Right lung (tissue), 5 donors: Measurements from ENCODE around the gene MGP. TPM values are rescaled to one million over a fixed set of nuclear protein-coding genes. Genes with fewer than 3 reads are reported as not detected.

Experiments
- DNase-seq, 2 donors: peaks; one replicate each; pipeline ENCODE4 v3.0.0-alpha.2; 2013
- polyA plus RNA-seq, 5 donors: library from polyadenylated mRNA; unstranded; fragments of 120-200 nt; gene quantifications; one replicate each; pipeline versions ENCODE4 v1.2.1 to v1.2.3, GENCODE V29; 2013; ENCODE audit warnings: inconsistent platforms in 1 of 5, low replicate concordance in 1 of 5; ENCODE audit not compliant: insufficient read length in 5 of 5, insufficient read depth in 1 of 5

The MGP gene
- polyA plus RNA-seq, 5 donors: 70.2 to 112 (median 96.6) TPM

DNA sequence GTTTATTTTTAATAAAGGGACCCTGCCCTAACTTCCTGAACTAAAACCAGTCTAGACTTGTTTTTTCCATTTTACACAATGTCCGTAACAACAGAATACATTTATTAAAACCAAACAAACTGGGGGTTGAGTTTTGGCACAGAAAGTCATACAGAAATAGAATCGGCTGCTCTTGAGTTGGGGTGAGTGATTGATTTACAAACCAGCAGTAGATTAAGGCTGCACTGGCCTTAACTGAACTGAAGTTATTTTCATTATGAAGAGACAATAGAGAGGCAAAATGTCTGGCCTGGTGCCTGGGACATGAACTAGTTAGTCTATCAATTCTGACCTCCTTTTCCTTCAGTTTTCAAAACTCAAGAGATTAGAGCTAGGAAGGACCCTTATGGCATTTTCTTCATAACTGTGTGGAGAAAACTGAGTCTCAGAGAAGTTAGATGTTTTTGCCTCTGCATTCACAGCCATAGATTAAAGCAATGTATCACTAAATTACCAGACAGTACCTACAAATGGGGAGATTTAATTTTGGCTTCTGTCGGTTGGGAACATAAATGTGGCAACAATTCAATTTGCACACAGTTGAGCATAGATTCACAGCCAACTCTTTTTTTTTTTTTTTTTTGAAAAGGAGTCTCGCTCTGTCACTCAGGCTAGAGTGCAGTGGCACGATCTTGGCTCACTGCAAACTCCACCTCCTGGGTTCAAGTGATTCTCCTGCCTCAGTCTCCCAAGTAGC lies 19.8 kb upstream of the MGP start:
- DNase-seq: peak in 1 of 2 donors; percentile 57

DNA sequence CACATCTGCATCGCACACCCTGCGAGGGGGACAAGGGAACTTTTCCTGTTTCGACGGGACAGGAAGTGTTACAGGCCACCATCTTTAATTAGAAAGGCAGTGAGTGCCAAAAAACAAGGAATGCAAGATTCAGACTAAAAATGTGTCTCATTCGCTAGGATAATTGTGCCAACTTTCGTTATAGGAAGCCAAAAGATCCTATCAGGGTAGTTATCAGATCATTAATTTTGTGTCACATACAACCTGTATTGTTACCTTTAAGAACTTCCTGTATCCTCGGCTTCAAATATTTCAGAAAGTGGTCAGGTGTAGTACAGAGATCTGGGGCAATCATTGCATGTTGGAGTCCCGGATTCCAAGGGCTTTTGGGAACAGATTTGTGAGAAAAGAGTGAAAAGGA lies 19.2 kb upstream of the MGP start:
- no peak for DNase-seq

GRCh38 chr12:14903386-14904098 lies 17.9 kb upstream of the MGP start:
- DNase-seq: no peak

- DNase-seq: no peak
These were observed 16.8 kb upstream of the MGP start for GRCh38 chr12:14902465-14902864.

- DNase-seq: no peak
These were observed 15.5 kb upstream of the MGP start for GRCh38 chr12:14901228-14901562.

DNA sequence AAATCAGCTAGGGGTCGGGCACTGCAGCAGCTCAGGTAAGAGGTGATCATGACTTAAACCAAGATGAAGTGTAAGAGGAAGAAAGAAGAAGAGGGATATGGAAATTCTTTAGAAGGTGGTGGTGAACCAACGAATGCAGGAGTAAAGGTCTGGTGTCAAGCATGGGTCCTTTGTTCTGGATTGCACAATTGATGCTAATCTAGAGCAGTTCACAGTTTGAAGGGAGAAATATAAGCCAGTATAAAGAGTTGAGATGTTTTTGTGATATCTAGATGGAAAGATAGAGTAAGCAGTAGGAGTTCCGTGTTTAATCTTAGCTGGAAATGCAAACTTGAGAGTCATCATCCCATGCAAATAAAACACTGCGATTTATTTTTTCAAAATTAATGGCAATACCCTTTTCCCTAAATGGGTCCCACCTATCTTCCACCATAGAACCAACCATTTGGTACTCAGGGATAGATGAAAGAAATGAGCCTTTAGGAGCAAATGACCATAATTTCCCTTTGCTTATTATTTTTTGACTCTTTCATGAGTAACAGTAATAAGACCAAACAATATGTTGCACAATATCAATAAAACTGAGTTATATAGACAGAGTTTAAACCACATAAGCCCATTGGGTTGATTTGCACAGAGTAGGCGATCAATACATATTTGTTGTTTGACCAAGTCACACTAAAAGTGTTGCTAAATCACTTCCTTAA lies 15.0 kb upstream of the MGP start:
- DNase-seq: no peak

DNA sequence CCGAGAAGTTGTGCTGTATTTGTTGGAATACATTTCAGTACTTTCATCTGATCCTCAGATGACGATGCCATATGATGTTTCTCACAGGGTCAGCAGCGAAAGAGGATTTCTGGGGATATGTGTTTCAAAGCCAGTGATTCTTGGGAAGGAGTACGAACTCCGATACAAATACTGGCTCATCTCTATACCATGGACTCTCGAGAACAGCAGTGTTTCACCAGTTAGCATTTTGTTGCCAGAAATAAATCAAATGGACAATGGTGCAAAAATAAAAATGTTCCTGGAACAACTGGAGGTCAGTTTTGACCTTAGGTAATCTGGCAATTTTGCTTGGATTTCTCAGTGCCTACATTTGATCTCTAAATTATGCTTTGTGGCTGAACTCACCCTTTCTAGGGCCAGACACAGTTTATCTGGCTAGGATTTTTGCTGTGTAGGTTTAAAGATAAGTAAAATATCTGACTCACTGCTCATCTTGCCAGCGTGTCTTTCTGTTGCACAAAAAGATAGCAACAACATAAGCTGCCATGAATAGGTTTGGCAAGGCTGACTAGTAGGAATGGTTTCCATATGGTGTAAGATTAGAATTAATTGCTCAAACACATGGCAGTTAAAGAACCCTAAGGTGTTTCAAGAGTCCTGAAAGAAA lies 11.0 kb upstream of the MGP start:
- peak; percentile 57 to 61 for DNase-seq

DNA sequence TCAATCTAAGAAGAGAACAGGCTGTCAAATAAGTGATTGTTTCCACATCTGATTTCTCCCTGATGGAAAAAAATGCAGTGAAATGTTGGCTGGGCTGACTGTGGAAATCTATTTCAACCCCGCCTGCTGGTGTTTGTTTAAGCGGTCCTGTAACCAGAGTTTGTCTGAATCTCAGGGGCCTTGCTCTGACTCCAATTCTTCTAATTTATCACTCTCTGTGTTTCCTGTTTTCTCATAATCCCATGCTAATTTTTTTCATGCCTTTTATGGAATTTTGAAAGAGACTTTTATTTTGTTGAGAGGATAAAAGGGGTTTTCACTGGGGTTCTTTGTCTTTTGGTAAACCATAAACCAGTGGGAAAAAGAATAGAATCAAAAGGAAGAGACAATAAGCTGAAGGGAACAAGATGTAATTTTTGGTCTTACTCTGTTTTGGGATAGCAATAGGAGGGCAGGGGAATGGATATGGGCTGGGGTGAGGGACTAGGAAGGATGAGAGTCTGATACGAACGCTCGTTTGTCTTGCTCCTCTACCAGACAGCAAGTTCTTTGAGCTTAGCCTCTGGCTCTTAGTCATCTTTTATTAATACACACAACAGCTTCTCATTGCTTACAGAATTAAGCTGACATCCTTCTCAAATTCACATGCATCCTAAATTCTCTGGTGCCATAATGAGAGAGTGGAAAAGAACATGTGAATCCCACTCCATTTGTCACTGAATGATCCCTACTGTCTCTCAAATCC lies 8.0 kb upstream of the MGP start:
- DNase-seq: peak in 1 of 2 donors; percentile 35

DNA sequence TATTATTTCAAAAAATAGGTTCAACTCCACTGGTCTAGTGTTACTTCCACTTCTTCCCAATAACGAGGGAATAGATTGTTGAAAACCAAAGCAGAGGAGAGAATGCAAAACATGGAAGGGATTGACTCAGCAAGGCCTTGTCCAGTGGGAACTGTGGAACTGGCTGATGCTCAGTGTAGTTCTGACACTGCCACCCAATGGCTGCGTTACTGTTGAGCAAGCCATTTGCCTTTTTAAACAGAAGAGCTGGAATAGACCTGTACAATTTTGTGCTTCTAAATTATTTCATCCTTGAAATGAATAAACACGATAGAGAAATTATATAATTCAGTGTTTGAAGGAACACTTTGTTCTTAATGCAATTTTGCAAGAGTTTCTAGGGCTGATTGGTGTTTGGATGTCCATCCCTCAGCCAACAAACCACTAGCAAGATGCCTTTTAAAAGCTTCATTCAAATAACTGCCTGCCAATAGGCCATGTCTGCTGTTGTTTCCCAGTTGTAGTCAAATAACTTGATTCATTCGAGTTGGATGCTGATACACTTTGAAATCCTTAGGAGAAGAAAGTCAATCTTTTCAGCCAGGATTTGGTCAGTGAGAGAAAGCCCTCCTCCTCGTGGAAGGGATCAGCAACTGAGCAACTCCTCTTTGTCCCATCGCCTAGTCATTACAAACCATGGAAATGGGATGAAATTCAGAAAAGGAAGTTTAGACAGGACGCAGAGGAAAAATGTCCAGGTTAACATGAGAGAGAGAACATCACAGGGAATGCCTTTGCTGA lies 7.3 kb upstream of the MGP start:
- no peak for DNase-seq

GRCh38 chr12:14890701-14891100 lies 5.0 kb upstream of the MGP start:
- no peak for DNase-seq

DNA sequence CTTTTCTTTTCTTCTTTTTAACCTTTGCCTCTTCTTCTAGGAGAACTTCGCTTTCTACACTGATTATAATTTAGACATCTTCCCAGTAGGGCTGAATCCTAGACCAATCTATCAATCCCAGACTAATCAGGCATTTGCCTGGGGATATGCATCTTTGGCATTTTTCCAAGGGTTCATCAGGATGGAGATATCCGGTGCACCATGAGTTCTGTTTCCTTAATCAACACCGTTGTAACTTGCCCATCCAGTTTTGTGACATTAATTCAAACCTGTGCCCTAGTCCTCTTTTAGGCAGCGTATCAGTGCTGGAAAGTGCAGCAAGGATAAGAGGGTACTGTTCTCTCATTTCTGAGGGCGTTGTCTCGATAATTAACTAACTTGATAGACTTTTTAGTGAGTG lies 617 bp upstream of the MGP start:
- DNase-seq: peak in 1 of 2 donors; percentile 8

- peak in 1 of 2 donors; percentile 65 for DNase-seq
These were observed 1.2 kb downstream of the MGP start for GRCh38 chr12:14884458-14884878.

GRCh38 chr12:14883686-14884085 lies 2.0 kb downstream of the MGP start:
- DNase-seq: peak; percentile 79 to 82

- no peak for DNase-seq
These were observed 4.7 kb downstream of the MGP start for GRCh38 chr12:14880890-14881453.

GRCh38 chr12:14879222-14879933 lies 6.3 kb downstream of the MGP start:
- no peak for DNase-seq

GRCh38 chr12:14878488-14878887 lies 7.2 kb downstream of the MGP start:
- no peak for DNase-seq

DNA sequence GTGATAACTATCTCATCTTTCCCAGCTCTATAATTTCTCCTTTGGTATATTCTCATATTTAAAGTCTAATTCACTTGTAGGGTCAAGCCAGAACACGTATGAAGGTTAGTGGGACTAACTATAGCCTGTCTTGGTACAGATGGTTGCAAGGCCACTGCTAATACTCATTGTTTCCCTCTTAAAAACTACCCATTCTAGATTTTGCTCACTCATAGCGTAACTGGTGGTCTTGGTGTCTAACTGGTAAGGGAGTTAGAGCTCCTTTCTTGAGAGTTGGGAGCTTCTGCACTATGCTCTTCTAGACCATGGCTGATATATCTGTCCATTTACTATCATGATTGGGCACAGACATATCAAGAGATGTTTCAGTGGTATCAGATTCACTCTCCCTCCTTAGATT lies 8.8 kb downstream of the MGP start:
- DNase-seq: no peak

DNA sequence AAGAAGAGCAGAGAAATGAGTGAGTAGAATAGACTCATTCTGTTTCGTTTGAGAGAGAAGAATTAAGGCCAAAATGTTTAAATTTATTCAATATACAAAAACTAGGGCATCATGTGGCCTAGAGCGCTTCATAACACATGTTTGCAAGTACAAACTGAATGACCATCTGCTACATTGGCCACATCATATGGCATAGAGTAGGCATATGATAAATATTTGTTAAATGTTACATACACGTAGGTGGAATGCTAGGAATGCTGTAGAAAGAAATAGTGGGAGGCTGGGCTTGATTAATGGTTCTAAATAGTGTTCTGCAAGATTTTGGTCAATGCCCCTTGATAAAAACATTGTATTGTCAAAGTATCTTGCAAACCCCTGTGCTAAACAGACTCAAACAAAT lies 10.8 kb downstream of the MGP start:
- no peak for DNase-seq

- DNase-seq: no peak
These were observed 12.0 kb downstream of the MGP start for GRCh38 chr12:14873440-14874185.
